Stimulated activated CD4-positive, alpha-beta T cell treated with anti-CD3 and anti-CD28 coated beads, Interleukin-4, amount 100 ng/mL, for 1 hour (primary cell): ENCODE results near the gene ZC3H12D.

Source experiments
- DNase-seq: peaks from one replicate; pipeline ENCODE4 v3.0.0-alpha.2; 2020

The ZC3H12D gene

GRCh38 chr6:149440735-149441671, 43.8 kb downstream of the ZC3H12D start:
- no peak for DNase-seq

- no peak for DNase-seq
Observed at GRCh38 chr6:149439626-149440025, 45.2 kb downstream of the ZC3H12D start.

- DNase-seq = no peak
Observed at GRCh38 chr6:149438855-149439254, 46.0 kb downstream of the ZC3H12D start.

GRCh38 chr6:149437212-149437611, 47.6 kb downstream of the ZC3H12D start:
- no peak for DNase-seq

GRCh38 chr6:149436647-149437046, 48.2 kb downstream of the ZC3H12D start:
- DNase-seq = no peak

- no peak for DNase-seq
Observed at GRCh38 chr6:149435919-149436586, 48.8 kb downstream of the ZC3H12D start.

GRCh38 chr6:149433881-149434280, 50.9 kb downstream of the ZC3H12D start:
- DNase-seq = no peak

- DNase-seq = no peak
Observed at GRCh38 chr6:149433405-149433804, 51.4 kb downstream of the ZC3H12D start.

GRCh38 chr6:149431905-149432775, 52.7 kb downstream of the ZC3H12D start:
- DNase-seq = peak; percentile 90

- DNase-seq = no peak
Observed at GRCh38 chr6:149429427-149430360, 55.1 kb downstream of the ZC3H12D start.

GRCh38 chr6:149428606-149429005, 56.2 kb downstream of the ZC3H12D start:
- no peak for DNase-seq

- no peak for DNase-seq
Observed at GRCh38 chr6:149425754-149426153, 59.1 kb downstream of the ZC3H12D start.

- DNase-seq = no peak
Observed at GRCh38 chr6:149425224-149425623, 59.6 kb downstream of the ZC3H12D start.

GRCh38 chr6:149423964-149424440, 60.8 kb downstream of the ZC3H12D start:
- DNase-seq = no peak

GRCh38 chr6:149422581-149422980, 62.2 kb downstream of the ZC3H12D start:
- DNase-seq = no peak

- DNase-seq = no peak
Observed at GRCh38 chr6:149421132-149421531, 63.7 kb downstream of the ZC3H12D start.

GRCh38 chr6:149419696-149420404, 65.0 kb downstream of the ZC3H12D start:
- DNase-seq = no peak

GRCh38 chr6:149414821-149415220, 70.0 kb downstream of the ZC3H12D start:
- DNase-seq = no peak

- DNase-seq = no peak
Observed at GRCh38 chr6:149414009-149414408, 70.8 kb downstream of the ZC3H12D start.

- DNase-seq = no peak
Observed at GRCh38 chr6:149410557-149410956, 74.3 kb downstream of the ZC3H12D start.

GRCh38 chr6:149409617-149410016, 75.2 kb downstream of the ZC3H12D start:
- no peak for DNase-seq
